GM21717 (cell line): ENCODE measurements around the gene IL4R.
"Not testable (repeated sequence)": the region's sequence is repeated elsewhere in the genome, so short reads cannot be mapped to it uniquely, and the experiment has no call there.

Source experiments
- ATAC-seq: cut with Tn5 transposase; IDR thresholded peaks from one replicate; pipeline ENCODE4 v1.9.1; 2021; ENCODE audit warnings: mild to moderate bottlenecking, moderate library complexity; ENCODE audit not compliant: unreplicated experiment

Gene IL4R

DNA sequence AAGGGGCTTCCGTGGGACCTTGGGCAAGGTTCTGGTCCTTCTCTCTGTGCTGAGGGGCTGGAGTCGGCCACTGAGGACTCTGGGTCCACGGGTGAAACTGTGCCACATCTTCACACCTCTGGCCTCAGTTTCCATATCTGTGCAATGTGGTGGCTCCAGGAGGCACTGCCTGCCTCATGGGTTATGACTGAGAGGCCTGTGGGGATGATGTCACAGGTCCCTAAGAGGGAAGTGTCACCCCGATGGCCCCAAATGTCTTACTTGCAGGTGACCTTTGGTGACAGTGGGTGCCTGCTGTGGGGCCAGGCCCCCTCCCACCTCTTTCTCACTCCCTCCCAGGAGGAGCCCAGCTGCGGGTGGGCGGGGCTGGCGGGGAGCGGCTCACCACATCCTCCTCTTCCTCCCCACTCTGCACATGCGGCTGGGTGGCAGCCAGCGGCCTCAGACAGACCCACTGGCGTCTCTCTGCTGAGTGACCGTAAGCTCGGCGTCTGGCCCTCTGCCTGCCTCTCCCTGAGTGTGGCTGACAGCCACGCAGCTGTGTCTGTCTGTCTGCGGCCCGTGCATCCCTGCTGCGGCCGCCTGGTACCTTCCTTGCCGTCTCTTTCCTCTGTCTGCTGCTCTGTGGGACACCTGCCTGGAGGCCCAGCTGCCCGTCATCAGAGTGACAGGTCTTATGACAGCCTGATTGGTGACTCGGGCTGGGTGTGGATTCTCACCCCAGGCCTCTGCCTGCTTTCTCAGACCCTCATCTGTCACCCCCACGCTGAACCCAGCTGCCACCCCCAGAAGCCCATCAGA, 88.2 kb downstream of the IL4R start, which contains the start of gene IL21R:
TSS of gene IL21R (plus strand) at position 407 of the 801 bp plus-strand sequence. CDS start 27,898 bp downstream, outside the sequence.
- ATAC-seq, result peak; percentile 46

DNA sequence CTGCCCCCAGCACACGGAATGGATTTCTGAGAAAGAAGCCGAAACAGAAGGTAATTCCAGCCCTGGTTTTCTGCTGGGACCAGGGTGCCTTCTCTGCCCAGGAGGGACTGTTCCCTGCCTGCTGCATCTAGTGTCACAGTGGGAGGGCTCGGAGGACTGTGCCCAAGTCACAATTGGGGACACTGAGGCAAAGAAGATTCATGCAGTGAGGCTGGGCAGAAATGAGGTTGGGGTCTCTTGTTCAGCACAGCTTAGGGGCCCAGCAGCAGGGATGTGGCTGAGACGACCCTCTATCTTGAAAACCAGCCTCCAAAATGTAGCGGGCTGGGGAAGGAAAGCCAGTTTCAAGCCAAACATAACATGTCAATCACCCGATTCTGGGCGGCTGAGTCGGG, 88.8 kb downstream of the IL4R start:
- no peak for ATAC-seq

DNA sequence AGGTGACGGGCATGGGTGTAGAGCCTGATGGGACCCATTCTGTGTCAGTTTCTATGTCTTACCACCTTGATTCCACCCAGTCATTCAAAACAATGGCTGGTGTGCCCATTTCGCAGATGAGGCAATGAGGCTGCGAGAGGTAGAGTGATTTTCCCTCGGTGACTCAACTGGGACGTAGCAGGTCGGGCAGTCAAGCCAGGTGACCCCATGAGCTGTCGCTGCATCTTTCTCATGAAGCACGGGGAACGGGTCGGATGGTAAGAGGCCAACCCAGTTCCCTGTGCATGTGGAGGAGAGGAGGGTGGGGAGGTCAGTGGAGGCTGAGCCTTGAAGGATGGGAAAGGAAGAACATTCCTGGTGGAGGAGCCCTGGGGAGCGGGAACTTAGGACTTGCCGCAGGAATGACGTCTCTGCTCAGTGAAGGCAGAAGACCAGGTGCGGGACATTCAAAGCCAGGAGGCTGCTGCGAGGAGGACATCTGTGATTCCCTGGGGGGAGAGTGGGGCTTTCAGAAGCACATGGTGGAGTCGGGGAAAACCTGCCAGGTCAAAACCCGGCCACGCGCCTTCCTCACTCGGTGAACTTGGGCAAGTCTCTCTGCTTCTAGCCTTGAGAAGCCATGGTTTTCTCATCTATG, 89.3 kb downstream of the IL4R start:
- ATAC-seq, result no peak

- ATAC-seq, result no peak
Observed at GRCh38 chr16:27403601-27403992, 89.8 kb downstream of the IL4R start.

- ATAC-seq, result no peak
Observed at GRCh38 chr16:27404163-27404823, 90.5 kb downstream of the IL4R start.

DNA sequence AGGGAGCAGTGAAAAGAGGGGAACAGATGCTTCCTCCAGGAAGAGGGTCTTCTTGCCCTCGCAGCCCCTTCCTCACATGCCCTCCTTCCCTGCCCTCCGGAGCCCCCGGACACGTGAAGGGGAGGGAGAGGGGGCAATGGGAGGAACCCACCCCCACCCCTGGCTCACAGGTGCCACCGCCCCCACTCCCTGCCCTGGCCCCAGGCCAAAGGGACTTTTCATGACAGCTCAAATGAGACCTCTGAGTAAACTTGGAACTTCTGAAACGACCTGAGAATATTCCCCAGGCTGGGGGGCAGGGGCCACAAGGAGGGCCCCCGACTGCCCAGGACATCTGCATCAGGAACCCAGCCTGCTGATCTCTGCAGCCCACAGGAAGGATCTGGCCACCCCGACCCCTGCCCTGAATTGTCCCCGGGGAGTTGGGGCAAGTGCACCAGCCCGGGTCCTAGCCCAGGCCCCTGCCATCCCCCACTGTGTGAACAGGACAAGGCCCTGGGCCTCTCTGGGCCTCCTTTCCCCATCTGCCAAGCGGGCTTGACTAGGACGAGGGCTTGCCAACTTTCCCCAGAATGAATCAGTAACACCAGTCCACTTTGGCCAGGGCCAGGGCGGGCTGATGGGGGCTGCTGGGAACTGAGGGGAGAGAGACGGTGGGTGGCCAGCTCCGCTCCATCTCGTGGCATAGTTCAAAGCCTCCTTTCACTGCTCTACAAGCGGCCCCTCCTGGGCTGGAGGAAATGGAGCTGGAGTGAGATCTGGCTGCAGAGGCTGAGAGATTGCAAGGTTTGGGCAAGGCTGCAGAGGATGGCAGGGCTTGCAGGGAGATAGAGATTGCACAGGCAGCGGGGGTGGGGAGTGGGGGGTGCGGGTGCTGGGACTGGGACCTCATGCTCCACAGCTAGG, 92.0 kb downstream of the IL4R start:
- ATAC-seq, result no peak

DNA sequence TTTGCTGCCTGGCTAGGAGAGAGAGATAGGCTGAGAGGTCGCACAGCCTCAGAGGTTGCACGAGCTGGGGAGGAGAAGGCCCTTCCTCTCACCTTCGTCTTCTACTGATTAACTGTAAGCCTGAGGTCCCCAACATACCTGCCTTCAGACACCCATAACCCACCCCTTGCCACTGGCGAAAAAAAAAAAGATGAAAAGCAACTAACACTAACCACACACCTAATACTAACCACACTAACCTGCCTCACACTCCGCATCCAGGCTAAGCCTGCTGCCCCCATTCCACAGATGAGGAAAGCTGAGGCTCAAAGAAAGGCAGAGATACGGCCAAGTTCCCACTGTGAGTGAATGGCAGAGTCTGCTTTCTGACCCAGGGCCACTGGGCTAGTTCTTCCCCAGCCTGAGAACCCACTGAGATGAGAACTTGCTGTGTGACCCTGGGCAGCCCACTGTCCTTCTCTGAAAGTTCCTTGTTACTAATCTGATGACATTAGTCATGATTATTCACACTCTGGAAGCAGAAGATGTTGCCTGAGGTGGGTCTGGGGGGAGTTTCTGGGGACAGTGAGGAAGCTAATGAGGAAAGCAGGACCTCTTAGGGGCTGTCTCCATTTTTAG, 92.8 kb downstream of the IL4R start:
- ATAC-seq, result no peak

- no peak for ATAC-seq
Observed at GRCh38 chr16:27407133-27407532, 93.4 kb downstream of the IL4R start.

DNA sequence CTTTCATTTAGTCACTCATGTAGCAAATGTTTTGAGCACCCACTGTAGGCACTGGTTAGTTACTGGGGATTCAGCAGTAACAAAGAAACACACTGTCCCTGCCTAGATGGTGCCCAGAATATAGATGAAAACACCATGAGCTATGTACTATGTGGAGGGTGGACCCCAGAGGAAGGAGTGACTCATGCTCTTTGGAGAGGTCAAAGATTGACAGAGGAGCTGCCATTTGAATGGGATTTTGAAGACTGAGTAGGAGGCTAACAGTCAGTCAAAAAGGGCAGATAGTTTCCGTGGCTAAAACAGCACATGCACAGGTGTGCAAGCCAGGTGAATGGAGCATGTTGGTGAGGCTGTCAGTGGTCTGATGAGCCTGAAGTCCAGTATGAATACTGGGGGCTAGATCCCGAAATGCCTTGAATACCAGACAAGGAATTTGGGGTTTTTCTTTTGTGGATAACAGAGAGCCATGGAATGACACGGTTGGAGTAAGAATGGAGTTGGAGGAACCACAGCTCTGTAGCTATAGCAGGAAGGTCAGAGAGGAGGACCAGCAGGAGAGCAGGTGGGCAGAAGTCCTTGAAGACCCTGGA, 94.3 kb downstream of the IL4R start:
- ATAC-seq, result peak; percentile 31

- ATAC-seq, result peak; percentile 30
Observed at GRCh38 chr16:27408602-27409031, 94.8 kb downstream of the IL4R start.

DNA sequence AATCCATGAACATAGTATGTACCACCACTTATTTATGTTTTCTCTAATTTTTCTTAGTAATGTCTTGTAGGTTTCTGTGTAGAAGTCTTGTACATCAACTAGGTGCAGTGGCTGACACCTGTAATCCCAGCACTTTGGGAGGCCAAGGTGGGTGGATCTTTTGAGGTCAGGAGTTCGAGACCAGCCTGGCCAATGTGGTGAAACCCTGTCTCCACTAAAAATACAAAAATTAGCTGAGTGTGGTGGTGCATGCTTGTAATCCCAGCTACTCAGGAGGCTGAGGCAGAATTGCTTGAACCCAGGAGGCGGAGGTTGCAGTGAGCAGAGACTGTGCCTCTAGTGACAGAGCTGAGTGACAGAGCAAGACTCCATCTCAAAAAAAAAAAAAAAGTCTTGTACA, 96.2 kb downstream of the IL4R start:
- ATAC-seq, result not testable (repeated sequence)

DNA sequence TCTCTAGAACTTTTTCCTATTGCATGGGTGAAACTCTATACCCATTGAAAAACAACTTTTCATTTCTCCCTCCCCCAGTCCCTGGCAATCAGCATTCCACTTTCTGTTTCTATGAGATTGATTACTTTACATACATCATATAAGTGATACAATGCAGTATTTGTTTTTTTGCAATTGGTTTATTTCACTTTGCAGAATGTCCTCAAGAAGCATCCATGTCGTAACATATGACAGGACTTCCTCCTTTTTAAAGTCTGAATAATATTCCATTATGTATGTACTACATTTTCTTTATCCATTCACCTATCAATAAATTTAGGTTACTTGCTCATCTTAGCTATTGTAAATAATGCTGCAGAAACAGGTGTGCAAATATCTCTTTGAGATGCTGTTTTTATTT, 97.0 kb downstream of the IL4R start:
- no peak for ATAC-seq

DNA sequence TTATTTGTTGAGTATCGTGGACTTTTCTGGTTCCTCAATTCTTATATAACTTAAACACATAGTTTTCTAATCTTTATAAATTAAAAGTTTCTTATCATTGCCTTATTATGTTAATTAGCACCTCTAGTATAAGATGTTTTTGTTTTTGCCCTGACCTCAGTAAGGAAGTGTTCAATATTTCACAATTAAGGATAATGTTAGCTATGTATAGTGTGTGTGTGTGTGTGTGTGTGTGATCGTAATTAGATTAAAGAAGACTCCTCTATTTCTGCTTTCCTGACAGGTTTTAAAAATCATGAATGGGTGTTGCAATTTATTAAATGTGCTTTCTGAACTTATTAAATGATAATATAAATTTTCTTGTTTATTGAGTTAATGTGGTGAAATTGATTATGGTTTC, 100.2 kb downstream of the IL4R start:
- no peak for ATAC-seq
